Measurements from ENCODE around the gene AJAP1.

DNA sequence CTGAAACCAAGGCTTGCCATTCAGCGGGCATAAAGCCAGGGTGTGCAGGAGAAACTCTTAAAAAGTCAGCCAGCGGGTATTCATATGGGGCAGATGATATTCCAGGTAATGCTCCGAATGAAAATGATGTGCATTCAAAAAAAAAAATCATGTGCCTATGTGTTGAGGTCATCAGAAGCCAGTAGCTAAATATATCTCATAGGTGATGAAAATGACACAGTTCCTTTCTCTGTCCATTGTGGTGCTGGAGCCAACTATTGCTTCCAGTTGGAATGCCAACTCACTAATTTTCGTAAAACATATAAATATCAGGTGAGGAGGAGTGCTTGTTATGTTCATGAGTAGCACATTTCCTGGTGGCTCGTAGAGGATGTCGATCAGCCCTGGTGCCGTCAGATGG is 23.2 kb downstream of the AJAP1 start:
- TF ChIP-seq, protein P1, sequence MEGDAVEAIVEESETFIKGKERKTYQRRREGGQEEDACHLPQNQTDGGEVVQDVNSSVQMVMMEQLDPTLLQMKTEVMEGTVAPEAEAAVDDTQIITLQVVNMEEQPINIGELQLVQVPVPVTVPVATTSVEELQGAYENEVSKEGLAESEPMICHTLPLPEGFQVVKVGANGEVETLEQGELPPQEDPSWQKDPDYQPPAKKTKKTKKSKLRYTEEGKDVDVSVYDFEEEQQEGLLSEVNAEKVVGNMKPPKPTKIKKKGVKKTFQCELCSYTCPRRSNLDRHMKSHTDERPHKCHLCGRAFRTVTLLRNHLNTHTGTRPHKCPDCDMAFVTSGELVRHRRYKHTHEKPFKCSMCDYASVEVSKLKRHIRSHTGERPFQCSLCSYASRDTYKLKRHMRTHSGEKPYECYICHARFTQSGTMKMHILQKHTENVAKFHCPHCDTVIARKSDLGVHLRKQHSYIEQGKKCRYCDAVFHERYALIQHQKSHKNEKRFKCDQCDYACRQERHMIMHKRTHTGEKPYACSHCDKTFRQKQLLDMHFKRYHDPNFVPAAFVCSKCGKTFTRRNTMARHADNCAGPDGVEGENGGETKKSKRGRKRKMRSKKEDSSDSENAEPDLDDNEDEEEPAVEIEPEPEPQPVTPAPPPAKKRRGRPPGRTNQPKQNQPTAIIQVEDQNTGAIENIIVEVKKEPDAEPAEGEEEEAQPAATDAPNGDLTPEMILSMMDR (IDR thresholded peaks at IDR 0.05; ENCODE audit: poor library complexity) = no peak
- TF ChIP-seq EZH2 (IDR thresholded peaks at IDR 0.05; ENCODE audit: borderline replicate concordance) = no peak
